HepG2 (cell line): ENCODE measurements around the gene INAFM1. TPM values are rescaled to one million over a fixed set of nuclear protein-coding genes. Genes with fewer than 3 reads are reported as not detected.

Experiments used
- ATAC-seq: fragments of 200-7000 bp; cut with Tn5 transposase; 3 replicates; pipeline ENCODE4 v1.9.1; 2020; ENCODE audit warnings: mild to moderate bottlenecking, moderate library complexity
- BruUV-seq: library from RNA; stranded (reverse); fragments of 400-500 nt; replicated peaks from 2 replicates; lab custom pipeline; 2021; lab: Mats Ljungman, UMichigan
- CTCF ChIA-PET: fragments of 300-600 bp; formaldehyde crosslinking; extraction: SDS; loops from one replicate; lab custom pipeline; 2021; ENCODE audit warnings: low total read pairs, inconsistent platforms, low intra/inter-chr PET ratio; lab: Yijun Ruan, JAX
- POLR2A ChIA-PET: fragments of 350-600 bp; sonication (Branson Sonifier 250); formaldehyde crosslinking; loops from one replicate; lab custom pipeline; 2020; ENCODE audit warnings: antibody characterized with exemption, inconsistent platforms; lab: Yijun Ruan, JAX
- DNase-seq: peaks from one replicate; pipeline ENCODE4 v3.0.0-alpha.2; 2015; ENCODE audit warnings: low spot score
- FAIRE-seq: peaks from 3 replicates; lab custom pipeline; 2011; peaks lifted over from hg19 to GRCh38; lab: Jason Lieb, UNC
- H2AFZ ChIP-seq: one replicate; pipeline ENCODE4 v1.6.1; 2011; ENCODE audit warnings: low read length, inconsistent platforms
- H3K27ac ChIP-seq: fragments of 300-600 bp; 3 replicates; pipeline ENCODE4 v1.8.0; 2011; ENCODE audit warnings: mixed run types, mild to moderate bottlenecking, mixed read lengths, low read length, inconsistent platforms; ENCODE audit not compliant: insufficient read depth; ENCODE audit errors: extremely low read length
- H3K27me3 ChIP-seq, 2 experiments: fragments of 200-600 bp in 1 of 2; 2 replicates in 1 of 2; 3 replicates in 1 of 2; pipeline versions ENCODE4 v1.6.0 to v1.8.0; 2011; ENCODE audit warnings: low read length in 2 of 2, mild to moderate bottlenecking in 2 of 2, moderate library complexity in 2 of 2, inconsistent platforms in 1 of 2; ENCODE audit not compliant: insufficient read depth in 2 of 2, control insufficient read depth in 1 of 2
- H3K36me3 ChIP-seq, 2 experiments: fragments of 200-600 bp in 1 of 2; replicated peaks in 1 of 2; 2 replicates in 1 of 2; 3 replicates in 1 of 2; pipeline versions ENCODE4 v1.5.1 to v1.8.0; 2011; ENCODE audit warnings: low read length in 2 of 2, inconsistent platforms in 1 of 2; ENCODE audit not compliant: insufficient read depth in 2 of 2, control insufficient read depth in 1 of 2
- H3K4me1 ChIP-seq: 2 replicates; pipeline ENCODE4 v1.5.1; 2012; ENCODE audit warnings: low read length, inconsistent platforms; ENCODE audit not compliant: insufficient read depth
- H3K4me2 ChIP-seq: 2 replicates; pipeline ENCODE4 v1.6.0; 2011; ENCODE audit warnings: low read depth, low read length, inconsistent platforms
- H3K4me3 ChIP-seq, 3 experiments: fragments of 200-600 bp in 1 of 3; sonication (generic), shearing (Covaris generic) in 1 of 3; replicated peaks in 1 of 3; 2 replicates each; pipeline ENCODE4 v1.5.1; 2011 to 2016; ENCODE audit warnings: low read length in 3 of 3, inconsistent platforms in 2 of 3, low read depth in 2 of 3, mild to moderate bottlenecking in 2 of 3, control low read depth in 1 of 3, mixed read lengths in 1 of 3; ENCODE audit not compliant: insufficient read depth in 1 of 3
- H3K79me2 ChIP-seq: one replicate; pipeline ENCODE4 v1.6.1; 2011; ENCODE audit warnings: low read length, inconsistent platforms; ENCODE audit not compliant: insufficient read depth
- H3K9ac ChIP-seq: 2 replicates; pipeline ENCODE4 v1.6.0; 2011; ENCODE audit warnings: mild to moderate bottlenecking, low read depth, low read length, inconsistent platforms; ENCODE audit not compliant: insufficient read depth
- H3K9me3 ChIP-seq: 2 replicates; pipeline ENCODE4 v1.5.1; 2012; ENCODE audit warnings: mild to moderate bottlenecking, low read length
- H4K20me1 ChIP-seq: 2 replicates; pipeline ENCODE4 v1.6.0; 2011; ENCODE audit warnings: inconsistent platforms, mild to moderate bottlenecking, low read length, moderate library complexity; ENCODE audit not compliant: insufficient read depth
- ASH2L ChIP-seq: fragments of 300-600, 200-600 bp; sonication (generic); IDR thresholded peaks from 2 replicates; pipeline ENCODE4 v1.7.0; 2017; ENCODE audit warnings: low read depth, mild to moderate bottlenecking, moderate library complexity, mixed read lengths, low read length; ENCODE audit not compliant: insufficient read length
- CC2D1A ChIP-seq: sonication (generic); formaldehyde crosslinking; IDR thresholded peaks from 2 replicates; pipeline ENCODE4 v1.8.1; 2023; ENCODE audit warnings: mild to moderate bottlenecking, missing genetic modification reagents
- CCAR2 ChIP-seq: fragments of 200-400 bp; formaldehyde crosslinking; optimal IDR thresholded peaks from 2 replicates; pipeline ENCODE3; 2018; ENCODE audit warnings: low read depth, mild to moderate bottlenecking, low read length, moderate library complexity
- IKZF1 ChIP-seq: fragments of 450-650 bp; IDR thresholded peaks from 2 replicates; pipeline ENCODE4 v1.7.1; 2016
- KLF9 ChIP-seq: IDR thresholded peaks from 2 replicates; pipeline ENCODE4 v1.6.1; 2016; ENCODE audit warnings: low read depth
- NCOA2 ChIP-seq: sonication (generic); formaldehyde crosslinking; IDR thresholded peaks from 2 replicates; pipeline ENCODE4 v1.8.0; 2022; ENCODE audit warnings: inconsistent platforms
- NR1H2 ChIP-seq: sonication (generic); formaldehyde crosslinking; IDR thresholded peaks from 2 replicates; pipeline ENCODE4 v1.8.1; 2022; ENCODE audit warnings: low read depth, missing genetic modification reagents, borderline replicate concordance
- TSC22D2 ChIP-seq: sonication (generic); formaldehyde crosslinking; IDR thresholded peaks from 2 replicates; pipeline ENCODE4 v1.5.1; 2020; ENCODE audit warnings: missing genetic modification reagents, mild to moderate bottlenecking, borderline replicate concordance
- ZBTB8A ChIP-seq: sonication (generic); formaldehyde crosslinking; IDR thresholded peaks from 2 replicates; pipeline ENCODE4 v1.4.0; 2020; ENCODE audit warnings: mild to moderate bottlenecking, low read depth, missing genetic modification reagents, borderline replicate concordance
- ZFP37 ChIP-seq: sonication (generic); formaldehyde crosslinking; IDR thresholded peaks from 2 replicates; pipeline ENCODE4 v1.4.0; 2020; ENCODE audit warnings: missing genetic modification reagents, borderline replicate concordance
- ZNF446 ChIP-seq: sonication (generic); formaldehyde crosslinking; IDR thresholded peaks from 2 replicates; pipeline ENCODE4 v1.5.0; 2020; ENCODE audit warnings: mild to moderate bottlenecking, missing genetic modification reagents
- WGBS: methylation state at CpG from one replicate; pipeline ENCODE4 v1.1.6; 2017; ENCODE audit warnings: low lambda C conversion rate; 5-methylcytosine and 5-hydroxymethylcytosine counted together
- in situ Hi-C: cut with HindIII; loops from 2 replicates; pipeline ENCODE4 v1.10.0; 2017; ENCODE audit warnings: low pct_unique_long_range_greater_than_20kb; ENCODE audit not compliant: extremely low pct_ligation_motif_present
- intact Hi-C: fragments of 100-400 bp; cut with micrococcal nuclease; formaldehyde crosslinking; loops from one replicate; pipeline ENCODE4 v1.10.0; 2022; ENCODE audit not compliant: unreplicated experiment
- polyA plus RNA-seq, 8 experiments: library from polyadenylated mRNA; depleted of rRNA in 3 of 8; stranded (reverse) in 7 of 8; unstranded in 1 of 8; fragments of >200 nt; fragmentation: Illumina TruSeq in 4 of 8; extraction: Trizol in 4 of 8; gene quantifications; 2 replicates each; pipeline versions ENCODE4 v1.2.1 to v1.2.3, GENCODE V29; 2011 to 2016; ENCODE audit warnings: low read depth in 4 of 8, missing spikeins in 1 of 8, mixed read lengths in 1 of 8; ENCODE audit not compliant: insufficient read depth in 1 of 8
- total RNA-seq, 5 experiments: library from RNA; depleted of rRNA; stranded (reverse); fragments of >200 nt; fragmentation: Illumina TruSeq; extraction: Trizol; gene quantifications; 2 replicates each; pipeline ENCODE4 v1.2.3, GENCODE V29; 2016; ENCODE audit warnings: low read depth in 1 of 5
- TF ChIP-seq, protein P1 (sequence below), 2 experiments: sonication (generic) in 1 of 2; formaldehyde crosslinking in 1 of 2; IDR thresholded peaks; 2 replicates each; pipeline versions ENCODE4 v1.4.0 to v1.6.1; 2018 to 2020; ENCODE audit warnings: missing genetic modification reagents in 2 of 2, borderline replicate concordance in 1 of 2, low read depth in 1 of 2, mild to moderate bottlenecking in 1 of 2, missing biosample characterization in 1 of 2
- TF ChIP-seq, protein P2 (sequence below): IDR thresholded peaks from 2 replicates; pipeline ENCODE4 v1.6.1; 2016; ENCODE audit warnings: mild to moderate bottlenecking, missing biosample characterization, missing genetic modification reagents
- TF ChIP-seq, protein P3 (sequence below): IDR thresholded peaks from 2 replicates; pipeline ENCODE4 v1.6.1; 2012; ENCODE audit warnings: low read length, improper control_type of control experiment

Gene INAFM1
- total and polyA plus RNA-seq, 2 of the 13 experiments (the other 11 are each of a cell fraction or from before 2014, with no cell fraction given): 0.88 to 1.9 TPM

DNA sequence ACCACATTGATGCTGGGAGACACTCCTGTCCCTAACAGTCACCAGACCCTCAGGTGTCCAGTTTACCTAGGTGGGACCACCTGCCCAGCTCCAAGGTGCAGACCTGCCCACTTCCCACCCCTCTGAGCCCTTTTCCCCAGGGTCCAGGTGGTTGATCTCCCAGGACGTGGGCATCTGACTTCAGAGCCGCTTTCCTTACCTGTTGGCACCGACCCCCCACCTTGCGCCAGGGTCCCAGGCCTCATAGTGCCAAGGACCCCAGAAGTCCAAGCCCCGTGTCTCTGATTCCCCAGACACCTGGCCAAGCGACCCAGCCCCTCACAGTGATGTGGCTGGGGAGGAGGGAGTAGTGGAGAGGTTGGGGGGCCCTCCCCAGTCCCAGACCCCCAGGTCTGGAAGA, 34.1 kb upstream of the INAFM1 start (continued):
- TF ChIP-seq, protein P1, sequence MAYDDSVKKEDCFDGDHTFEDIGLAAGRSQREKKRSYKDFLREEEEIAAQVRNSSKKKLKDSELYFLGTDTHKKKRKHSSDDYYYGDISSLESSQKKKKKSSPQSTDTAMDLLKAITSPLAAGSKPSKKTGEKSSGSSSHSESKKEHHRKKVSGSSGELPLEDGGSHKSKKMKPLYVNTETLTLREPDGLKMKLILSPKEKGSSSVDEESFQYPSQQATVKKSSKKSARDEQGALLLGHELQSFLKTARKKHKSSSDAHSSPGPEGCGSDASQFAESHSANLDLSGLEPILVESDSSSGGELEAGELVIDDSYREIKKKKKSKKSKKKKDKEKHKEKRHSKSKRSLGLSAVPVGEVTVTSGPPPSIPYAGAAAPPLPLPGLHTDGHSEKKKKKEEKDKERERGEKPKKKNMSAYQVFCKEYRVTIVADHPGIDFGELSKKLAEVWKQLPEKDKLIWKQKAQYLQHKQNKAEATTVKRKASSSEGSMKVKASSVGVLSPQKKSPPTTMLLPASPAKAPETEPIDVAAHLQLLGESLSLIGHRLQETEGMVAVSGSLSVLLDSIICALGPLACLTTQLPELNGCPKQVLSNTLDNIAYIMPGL (CRISPR knock-in tag; IDR thresholded peaks at IDR 0.05; ENCODE audit: borderline replicate concordance in 1 of 2, low read depth in 1 of 2): no peak
- no peak for TF ChIP-seq NCOA2
- TF ChIP-seq ZNF446 (CRISPR knock-in tag): no peak
- TF ChIP-seq ZBTB8A (CRISPR knock-in tag): no peak
- no peak for TF ChIP-seq CCAR2
- no peak for TF ChIP-seq TSC22D2
- TF ChIP-seq, protein P2, sequence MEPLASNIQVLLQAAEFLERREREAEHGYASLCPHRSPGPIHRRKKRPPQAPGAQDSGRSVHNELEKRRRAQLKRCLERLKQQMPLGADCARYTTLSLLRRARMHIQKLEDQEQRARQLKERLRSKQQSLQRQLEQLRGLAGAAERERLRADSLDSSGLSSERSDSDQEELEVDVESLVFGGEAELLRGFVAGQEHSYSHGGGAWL (CRISPR knock-in tag): no peak
- no peak for TF ChIP-seq ASH2L

DNA sequence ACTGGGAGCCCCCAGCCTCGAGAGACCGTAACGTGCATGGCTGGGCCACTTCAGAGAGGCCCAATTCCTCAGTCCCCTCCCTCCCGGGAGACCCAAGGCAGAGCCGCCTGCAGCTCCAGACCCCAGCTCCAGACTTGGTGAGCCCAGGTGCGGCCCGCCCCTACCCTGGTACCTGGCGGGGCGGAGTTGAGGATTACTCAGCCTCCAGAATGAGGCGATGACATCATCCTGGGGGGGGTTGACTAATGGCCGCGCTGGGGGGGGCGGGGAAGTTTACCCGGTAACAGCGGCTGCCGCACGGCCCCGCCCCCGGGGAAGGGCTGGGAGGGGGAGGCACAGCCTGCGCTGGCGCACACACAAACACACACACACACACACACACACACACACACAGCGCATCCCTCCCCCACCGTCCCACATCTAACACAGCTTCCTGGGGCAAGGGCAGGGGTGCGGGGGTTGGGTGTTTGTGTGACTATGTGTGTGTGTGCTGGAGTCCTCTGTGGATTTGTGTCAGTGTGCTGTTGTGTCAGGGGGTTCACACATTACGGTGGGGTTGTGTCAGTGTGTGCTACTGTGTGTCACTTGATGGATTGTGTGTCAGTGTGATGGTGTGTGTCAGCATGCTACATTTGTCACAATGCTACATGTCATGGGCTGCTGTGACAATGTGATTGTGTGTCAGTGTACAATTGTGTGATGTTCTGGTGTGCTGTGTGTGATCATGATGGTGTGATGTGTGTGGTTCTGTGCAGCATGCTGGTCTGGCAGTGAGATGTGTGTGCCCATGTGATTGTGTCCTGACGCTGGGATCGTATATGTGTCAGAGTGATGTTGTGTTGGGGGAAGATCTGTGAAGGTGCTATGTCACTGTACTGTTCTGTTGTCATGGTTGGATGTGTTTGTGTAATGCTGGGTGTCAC, 33.4 kb upstream of the INAFM1 start:
- FAIRE-seq: peak; percentile 64
- in situ Hi-C loops: no loop called here
- no peak for TF ChIP-seq IKZF1
- TF ChIP-seq NR1H2 (CRISPR knock-in tag): no peak
- TF ChIP-seq, protein P3, sequence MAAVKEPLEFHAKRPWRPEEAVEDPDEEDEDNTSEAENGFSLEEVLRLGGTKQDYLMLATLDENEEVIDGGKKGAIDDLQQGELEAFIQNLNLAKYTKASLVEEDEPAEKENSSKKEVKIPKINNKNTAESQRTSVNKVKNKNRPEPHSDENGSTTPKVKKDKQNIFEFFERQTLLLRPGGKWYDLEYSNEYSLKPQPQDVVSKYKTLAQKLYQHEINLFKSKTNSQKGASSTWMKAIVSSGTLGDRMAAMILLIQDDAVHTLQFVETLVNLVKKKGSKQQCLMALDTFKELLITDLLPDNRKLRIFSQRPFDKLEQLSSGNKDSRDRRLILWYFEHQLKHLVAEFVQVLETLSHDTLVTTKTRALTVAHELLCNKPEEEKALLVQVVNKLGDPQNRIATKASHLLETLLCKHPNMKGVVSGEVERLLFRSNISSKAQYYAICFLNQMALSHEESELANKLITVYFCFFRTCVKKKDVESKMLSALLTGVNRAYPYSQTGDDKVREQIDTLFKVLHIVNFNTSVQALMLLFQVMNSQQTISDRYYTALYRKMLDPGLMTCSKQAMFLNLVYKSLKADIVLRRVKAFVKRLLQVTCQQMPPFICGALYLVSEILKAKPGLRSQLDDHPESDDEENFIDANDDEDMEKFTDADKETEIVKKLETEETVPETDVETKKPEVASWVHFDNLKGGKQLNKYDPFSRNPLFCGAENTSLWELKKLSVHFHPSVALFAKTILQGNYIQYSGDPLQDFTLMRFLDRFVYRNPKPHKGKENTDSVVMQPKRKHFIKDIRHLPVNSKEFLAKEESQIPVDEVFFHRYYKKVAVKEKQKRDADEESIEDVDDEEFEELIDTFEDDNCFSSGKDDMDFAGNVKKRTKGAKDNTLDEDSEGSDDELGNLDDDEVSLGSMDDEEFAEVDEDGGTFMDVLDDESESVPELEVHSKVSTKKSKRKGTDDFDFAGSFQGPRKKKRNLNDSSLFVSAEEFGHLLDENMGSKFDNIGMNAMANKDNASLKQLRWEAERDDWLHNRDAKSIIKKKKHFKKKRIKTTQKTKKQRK: no peak
- TF ChIP-seq CC2D1A (CRISPR knock-in tag): 0 out of 2 replicates have a peak, but pooled peaks have one; percentile 30
- no peak for TF ChIP-seq ZFP37 (CRISPR knock-in tag)
- TF ChIP-seq KLF9 (CRISPR knock-in tag): no peak

More for the DNA sequence above, 33.4 kb upstream of the INAFM1 start:
- Histone ChIP-seq H3K9ac (peak overlapping the region; percentile 53), H3K36me3 (no peaks in the 10 kb centered on the region), H3K4me2 (peak overlapping the region; percentile 95), H3K9me3 (no peaks in the 10 kb centered on the region), H3K4me3 (peak overlapping the region in 2 of 3 experiments; percentile 43 to 60; a peak in 4 of 6 replicates), H3K27me3 (no peaks in the 10 kb centered on the region), H3K79me2 (no peaks in the 10 kb centered on the region), H3K27ac (no peak overlapping the region), H4K20me1 (no peaks in the 10 kb centered on the region), H3K4me1 (peaks cover 43% of the 10 kb centered on the region), H2AFZ (no peak overlapping the region)
- no TSS peak for BruUV-seq
- ATAC-seq (peak; percentile 46), DNase-seq (peak; percentile 68)
- CTCF ChIA-PET: no interaction called here
- POLR2A ChIA-PET: interaction anchor here (0.6 to 1.9 kb wide), 4 partner anchors 9 to 30 kb away, joined by 3 to 21 read pairs (median 5); partner anchors contain the start of gene CCDC9
- 53% methylated on average over 3 of the region's 27 CpGs for WGBS
- intact Hi-C loops: loop anchor here (5.0 kb wide), 1 partner anchor 94 kb away; no protein-coding TSS in a partner anchor
